Embryonic facial prominence (tissue), 1 donor: ENCODE results near the gene QARS1.

Experiments
- DNase-seq: peaks from one replicate; pipeline ENCODE4 v3.0.0-alpha.2; 2016; ENCODE audit errors: extremely low spot score

QARS1 gene

DNA sequence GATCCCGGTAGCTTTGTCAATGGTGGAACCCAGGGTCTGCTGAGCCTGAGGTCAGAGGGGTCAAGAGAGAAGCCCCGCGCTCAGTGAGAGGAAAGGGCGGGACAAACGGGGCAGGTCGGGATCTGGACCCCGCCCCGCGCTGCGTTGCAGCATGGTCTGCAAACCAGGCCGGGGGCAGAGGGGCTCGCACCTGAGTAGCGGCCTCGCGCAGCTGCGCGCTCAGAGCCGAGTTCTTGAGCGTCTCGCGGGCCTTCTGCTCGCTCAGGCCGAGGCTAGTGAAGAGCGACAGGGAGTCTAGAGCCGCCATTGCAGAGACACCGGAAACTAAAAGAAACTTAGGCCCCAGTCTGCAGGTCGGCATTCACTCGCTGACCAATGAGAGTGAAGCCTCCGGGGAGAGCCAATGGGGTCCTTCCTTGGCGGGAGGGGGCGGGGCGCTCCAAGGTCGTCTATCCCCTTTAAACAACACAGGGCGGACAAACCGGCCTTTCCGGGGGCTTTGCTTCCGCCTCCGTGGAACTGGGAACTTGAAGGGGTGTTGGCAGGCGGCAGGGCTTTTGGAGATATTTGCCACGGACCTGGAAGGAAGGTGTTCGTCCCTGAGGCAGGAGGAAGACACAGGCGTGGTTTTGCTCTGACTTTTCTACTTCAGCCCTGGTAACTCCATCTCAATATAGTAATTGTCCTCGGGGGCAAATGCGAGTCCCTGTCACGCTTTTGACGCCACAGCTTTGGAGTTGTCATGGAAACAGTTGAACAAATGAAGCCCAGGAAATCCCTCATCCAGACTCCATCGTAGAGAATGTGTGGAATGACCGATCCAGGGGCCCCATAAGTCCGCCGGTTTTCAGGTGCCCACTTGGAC is at the start of gene QARS1:
Gene QARS1, minus strand, starts transcription at position 331 of the 865 bp plus-strand sequence. Its CDS starts 24 bp downstream, at position 307.
- peak; percentile 90 for DNase-seq

DNA sequence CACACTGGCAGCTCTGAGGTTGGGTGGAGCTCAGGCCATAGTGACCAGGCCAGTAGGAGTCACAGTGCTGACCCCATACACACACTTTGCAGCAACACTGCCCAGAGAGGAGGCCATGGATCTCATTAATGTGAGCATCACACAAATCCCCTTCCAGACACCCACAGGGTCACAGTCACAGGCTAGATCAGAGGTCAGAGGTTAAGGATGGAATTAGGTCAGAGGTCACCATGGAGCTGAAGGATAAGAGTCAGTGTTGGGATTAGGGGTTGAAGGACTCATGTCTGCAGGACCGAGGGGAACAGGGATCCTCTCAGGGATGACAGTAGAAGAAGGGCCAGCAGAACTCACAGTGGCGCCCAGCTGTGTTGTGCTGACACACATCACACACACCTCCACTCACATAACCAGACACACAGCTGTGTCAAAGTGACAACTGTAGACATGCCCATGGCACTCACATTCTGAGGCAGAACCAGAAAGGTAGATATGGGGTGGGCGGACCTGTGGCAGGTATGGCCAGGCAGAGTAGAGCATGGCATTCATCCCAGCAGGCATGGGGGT is 48.9 kb upstream of the QARS1 start:
- no peak for DNase-seq

DNA sequence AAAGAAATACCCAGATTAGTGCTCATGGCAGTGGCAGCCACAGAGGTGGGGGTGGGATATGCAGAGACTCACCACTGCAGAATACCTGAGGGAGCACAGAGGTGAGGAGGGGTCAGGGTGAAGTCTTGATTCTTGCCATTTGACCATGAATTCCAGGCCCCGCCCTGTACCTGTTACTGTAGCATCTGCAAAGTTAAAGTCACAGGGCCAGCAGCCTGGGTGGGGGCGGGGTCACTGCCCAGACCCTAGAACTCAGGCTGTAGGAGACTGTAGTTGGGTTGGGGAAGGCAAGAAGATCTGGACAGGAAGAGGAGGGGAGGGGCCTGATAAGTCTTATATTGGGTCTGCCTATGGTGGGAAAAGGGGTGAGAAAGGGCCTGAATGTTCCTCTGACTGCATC is 47.1 kb upstream of the QARS1 start:
- DNase-seq, result no peak

DNA sequence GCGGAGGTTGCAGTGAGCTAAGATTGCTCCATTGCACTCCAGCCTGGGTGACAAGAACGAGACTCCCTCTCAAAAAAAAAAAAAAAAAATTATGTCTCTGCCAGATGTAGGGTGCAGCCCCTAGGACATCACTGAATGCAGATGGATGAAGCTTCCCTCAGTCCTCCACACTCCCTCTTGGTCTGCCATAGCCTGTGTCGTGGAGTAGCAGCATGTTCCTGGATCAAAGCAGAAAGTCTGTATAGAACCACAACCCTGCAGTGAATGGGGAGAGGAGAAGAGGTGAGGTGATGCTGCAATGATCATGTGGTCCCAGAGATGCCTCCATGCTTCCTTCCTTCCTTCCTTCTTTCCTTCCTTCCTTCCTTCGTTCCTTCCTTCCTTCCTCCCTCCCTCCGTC is 43.6 kb upstream of the QARS1 start:
- DNase-seq, result no peak

DNA sequence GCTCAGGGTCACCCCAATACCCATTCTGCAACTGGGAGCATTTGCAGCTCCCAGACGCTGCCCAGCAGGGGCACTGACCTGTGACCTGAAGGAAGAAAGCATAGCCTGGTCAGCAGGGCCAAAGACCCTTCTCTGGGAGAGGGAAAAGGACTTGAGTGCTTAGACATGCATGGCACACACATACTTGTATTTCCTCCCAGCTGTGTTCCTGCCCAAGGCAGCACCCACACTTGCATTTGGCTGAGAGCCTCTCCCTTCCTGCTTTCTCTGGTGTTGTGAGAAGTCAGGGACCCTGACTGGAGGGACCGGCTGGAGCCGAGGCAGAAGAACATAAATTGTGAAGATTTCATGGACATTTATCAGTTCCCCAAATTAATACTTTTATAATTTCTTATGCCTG is 35.5 kb upstream of the QARS1 start:
- no peak for DNase-seq

DNA sequence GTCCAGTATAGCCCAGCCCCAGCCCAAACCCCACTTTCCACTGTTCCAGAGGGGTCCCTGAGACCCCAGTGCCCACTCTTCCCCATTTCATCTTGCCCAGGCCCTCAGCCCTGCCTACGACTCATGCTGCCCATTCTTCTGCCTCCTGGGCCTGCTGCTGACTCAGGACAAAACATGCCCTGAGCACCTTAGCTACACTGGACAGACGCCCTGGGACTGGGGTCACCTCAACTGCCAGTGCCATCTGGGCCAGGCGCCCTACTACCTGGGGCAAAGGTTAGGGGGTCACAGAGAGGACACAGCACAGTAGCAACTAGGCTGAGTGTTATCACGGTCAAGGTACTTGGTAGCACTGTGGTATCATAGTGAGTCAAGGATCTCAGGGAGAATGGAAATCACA is 30.9 kb upstream of the QARS1 start:
- DNase-seq, result no peak

DNA sequence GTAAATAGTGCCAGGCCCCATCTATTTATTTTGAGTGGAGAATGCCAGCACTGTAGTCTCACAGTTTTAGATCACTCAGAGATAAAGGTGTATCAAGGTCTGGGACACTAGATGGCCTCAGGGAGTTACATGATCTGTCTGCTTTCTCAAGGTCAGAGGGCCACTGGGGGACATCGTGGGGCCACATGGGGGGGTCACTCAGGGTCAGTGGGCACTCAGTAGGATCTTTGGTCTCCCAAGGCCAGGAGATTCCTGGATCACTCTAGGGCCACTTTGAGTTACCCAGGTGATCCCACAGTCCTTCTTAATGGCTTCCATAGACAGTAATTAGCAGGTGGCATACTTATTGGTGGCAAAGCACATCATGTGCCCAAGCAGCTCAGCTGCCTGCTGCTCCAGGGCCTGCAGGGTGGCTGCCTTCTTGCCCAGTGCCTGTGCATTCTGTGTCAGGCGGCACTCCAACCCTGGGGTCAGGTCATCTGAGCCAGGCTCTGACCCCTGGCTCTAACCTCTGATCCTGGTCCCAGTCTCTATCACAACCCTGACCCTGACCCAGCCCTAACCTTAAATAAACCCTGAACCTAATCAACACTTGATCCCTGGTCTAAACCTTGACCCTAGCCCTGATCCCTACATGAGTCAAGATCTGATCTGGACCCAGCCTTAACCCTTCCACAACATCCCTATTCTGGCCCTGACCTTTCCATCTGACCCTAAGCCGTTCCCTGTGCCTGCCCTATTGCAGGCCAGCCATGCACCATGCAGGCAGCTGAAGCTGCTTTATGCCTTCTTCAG is 30.1 kb upstream of the QARS1 start:
- DNase-seq, result no peak

DNA sequence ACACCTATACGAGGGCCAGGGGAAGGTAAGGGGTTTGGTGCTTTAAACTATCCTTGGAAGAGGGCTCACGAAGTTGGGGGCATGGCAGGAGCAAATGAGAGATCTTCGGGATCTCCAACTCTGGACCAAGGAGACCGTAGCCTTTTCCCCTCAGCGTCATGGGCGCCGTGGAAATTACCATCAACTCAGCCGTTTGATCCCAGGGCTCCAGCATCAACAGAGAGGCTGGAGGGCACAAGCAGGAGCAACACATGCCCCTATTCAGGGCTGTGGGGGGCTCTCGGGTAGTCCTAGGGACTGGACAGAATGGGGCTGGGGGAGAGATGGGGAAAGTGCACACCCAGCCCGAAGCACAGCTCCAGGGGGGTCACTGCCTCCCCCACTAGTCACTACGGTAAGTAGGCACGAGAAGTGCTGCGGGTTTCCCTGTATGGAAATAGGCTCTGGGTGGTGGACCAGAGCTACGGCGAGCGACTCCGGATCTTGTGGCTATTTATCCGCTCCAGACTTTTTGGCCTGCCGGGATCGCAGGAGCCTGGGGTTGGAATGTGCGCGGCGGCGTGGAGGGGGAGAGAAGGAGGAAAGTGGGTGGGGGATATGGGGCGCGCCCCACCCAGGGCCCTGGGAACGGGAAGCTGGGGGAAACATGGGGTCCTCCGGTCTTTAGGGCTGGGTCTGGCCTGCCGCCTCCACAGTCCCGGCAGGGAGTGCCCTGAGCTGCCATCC is 28.8 kb upstream of the QARS1 start:
- peak; percentile 79 for DNase-seq

DNA sequence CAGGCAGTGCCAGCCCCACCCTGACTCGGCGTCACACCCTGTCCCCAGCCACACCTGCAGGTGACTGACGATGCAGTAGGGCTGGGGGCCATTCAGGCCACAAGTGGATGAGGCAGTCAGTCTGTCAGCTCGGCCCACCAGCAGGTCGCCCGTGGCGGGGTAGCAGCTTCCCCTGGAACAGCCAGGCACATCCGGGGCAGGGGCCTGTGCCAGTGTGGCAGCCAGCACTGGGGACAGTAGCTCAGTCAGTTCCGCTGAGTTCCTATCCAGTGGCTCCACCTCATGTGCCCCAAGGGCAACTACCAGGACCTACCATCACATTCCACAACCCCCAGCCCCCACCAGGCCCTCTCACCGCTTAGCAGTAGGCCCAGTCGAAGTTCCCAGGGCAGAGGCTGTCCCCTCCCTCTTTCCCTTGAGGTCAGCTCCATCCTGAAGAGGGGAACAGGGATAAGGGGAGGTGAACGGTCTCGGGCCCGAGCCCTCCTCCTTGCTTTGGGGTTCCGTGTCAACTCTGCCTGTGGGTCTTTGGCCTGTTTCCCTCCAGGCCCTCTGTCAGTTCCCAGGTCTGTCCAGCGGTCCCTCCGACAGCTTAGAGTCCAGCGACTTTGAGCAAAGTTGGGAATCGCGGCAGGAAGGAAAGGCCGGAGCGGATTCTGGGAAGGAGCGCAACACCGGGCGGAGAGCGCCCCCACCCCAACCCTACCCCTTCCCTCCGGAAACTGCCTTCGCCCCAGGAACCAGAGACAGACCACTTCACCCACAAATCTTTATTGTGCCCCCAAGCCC is 28.1 kb upstream of the QARS1 start, which contains the start of gene LAMB2:
Gene LAMB2, minus strand, starts transcription at position 614 of the 789 bp plus-strand sequence. Its CDS starts 183 bp downstream, at position 431.
- DNase-seq, result no peak

DNA sequence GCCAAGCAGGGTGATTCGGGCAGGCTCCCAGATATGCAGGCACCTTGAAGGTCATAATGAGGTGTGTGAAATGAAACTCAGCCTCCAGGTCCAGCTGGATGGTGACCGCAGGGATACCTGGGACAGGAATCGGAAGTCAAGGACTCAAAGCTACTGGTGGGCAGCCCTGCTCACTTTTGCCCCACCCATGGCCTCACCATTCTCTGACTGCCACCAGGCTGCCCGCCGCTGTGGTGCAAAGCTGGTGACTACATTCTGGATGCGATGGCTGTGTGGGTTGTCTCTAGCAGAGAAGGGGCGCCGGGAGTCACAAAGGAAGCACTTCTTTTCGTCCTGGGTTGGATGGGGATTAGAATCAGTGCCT is 27.5 kb upstream of the QARS1 start:
- DNase-seq, result no peak

DNA sequence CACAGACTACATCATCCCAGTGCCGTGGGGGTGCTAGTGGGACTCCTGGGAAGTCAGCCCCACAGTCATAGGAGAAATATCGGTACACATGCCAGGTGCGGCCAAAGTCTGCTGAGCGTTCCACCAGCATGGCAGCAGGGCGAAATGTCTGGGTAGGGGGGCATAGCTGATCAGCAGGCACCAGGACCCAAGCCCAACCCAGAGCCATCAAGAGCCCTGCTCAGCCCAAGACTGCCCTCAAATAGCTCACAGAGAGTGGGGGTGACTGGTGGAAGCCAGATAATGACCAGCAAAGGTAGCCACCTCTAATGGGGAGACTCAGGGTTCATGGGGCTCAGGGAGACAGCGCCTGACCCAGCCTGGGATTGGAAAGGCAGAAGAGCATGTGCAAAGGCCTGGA is 27.0 kb upstream of the QARS1 start:
- no peak for DNase-seq

DNA sequence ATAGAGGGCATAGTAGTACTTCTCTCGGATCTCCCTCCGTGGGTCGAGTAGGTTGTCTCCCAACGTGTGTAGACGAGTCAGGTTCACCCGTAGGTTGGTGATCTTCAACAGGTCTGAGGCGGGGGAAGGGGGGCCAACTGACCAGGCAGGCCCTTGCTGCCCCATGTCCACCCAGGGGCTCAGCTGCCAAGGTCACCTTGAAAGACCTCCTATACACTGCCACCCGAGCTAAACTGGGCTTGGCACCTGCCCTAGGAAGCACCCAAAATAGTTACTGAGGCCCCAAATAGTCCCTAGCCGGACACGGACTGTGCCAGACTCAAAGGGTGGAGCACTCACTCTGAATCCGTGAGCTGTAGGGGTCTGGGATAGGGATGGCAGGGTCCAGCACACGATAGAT is 26.5 kb upstream of the QARS1 start:
- no peak for DNase-seq

DNA sequence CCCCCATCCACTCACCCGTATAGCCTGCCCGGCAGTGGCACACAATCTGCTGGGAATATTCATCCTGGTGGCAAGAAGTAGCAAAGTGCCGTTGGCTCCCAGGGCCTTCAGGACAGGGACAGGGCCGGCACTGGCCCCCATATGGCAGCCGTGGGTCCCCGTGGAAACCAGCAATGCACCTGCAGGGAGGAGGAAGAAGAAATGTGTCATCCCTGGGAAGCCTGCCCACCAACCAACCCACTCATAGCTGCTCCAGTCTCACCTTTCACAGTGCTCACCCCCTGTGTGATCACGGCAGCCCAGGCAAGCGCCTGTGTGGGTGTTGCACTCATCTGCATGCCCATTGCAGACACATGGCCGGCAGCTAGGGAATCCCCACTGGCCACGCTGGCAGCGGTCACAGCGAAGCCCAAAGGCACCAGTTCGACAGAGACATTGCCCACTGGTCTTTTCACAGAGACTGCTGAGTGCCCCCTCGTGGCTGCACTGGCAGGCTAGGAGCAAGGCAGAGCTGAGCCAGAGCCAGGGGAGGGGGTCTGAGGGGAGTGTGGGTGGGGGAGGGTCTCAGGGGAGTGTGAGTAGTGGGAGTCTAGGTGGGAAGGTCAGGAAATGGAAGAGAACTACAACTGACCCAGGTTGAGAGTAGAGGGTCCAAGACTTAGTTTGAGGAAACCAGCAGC is 20.6 kb upstream of the QARS1 start:
- no peak for DNase-seq

DNA sequence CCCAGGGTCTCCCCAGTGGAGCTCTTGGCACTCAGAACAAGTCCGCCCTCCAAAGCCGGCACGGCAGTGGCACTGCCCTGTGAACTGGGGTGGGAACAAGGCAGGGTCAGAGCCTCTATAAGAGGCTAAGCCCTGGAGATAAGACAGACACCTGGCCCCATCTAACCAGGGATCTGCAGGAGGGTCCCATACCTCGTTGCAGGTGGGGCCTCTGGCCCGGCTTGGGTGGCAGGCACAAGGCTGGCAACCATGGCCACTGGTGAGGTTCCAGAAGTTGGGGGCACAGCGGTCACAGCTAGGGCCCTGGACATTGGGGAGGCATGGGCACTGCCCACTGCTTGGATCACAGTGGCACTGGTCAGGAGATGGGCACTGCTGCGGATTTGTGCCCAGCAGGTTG is 19.6 kb upstream of the QARS1 start:
- DNase-seq, result no peak

DNA sequence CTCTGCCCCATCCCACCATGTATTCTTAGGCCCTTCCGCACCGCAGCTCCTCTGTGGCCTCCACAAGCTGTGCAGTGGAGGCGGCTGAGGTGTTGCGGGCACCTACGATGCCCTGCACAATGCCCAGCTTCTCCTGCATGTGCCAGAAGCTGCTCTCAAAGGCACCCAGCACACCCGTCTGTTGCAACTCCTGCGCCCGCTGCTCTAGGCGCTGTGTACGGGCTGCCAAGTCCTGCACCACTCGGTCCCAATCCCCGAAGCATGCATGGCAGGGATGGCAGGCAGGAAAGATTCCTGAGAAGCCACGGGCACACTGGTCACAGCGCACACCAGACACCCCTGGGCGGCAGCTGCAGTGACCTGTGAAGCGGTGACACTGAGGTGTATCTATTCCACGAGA is 19.1 kb upstream of the QARS1 start:
- no peak for DNase-seq

DNA sequence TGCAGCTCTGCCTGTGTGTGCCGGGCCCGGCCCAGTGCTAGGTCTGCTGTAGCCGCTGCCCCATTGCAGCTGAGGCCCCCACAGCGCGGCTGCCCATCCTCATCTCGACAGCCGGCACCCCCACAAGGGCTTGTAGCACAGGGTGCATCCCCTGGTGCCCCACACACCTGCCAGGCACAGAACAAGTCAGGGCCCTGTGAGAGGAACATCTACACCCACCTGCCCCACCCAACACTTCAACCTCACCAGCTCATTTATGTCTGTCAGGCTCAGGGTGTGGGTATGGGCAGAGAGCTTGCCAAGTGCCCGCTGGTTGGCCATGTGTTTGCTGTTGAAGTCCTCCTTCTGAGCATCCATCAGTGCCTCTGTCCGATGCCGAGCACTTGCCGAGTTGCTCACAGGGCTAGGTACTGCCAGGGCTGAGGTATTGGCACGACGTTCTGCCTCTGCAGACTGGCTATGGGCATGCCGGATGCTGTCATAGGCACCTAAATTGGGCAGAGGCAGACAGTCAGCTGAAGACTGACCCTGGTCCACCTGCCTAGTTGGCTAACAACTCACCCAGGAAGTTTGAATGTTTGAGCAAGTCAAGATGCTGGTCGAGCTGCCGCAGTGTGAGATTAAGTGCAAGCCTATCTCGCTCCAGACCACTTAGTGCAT is 18.5 kb upstream of the QARS1 start:
- no peak for DNase-seq

DNA sequence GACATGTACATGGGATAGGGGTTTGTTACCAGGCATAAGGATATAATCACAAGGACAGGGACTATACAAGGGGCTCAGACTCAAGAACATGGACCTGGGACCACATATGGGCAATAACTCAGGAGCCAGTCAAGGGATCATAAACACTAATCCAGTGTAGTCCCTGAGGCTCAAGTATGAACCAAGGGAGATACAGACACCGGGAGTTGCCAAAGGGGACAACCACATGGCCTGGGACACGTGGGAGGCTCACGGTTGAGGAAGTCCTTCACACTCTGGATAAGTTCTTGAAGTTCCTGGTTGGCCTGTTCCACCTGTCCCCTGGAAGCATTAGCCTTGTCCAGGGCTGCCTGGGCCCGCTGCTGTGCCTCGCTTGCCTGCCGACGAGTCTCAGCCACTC is 17.9 kb upstream of the QARS1 start:
- no peak for DNase-seq

DNA sequence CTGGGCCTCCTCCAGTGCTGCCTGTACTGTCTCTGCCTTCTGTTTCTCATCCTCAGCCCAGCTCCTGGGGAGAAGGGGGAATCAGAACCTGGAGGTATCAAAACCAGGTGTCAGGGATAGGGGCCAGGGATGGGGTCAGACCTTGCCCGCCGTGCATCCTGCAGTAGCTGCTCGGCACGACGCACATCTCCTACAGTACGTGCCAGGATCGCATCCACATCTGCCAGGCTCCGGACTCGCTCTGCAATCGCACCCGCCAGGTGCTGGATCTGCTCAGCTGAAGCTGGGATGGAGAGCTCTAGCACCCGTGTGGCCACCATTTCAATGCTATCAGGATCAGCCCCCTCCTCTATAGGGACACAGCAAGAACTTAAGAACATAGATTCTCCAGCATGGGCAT is 17.5 kb upstream of the QARS1 start:
- DNase-seq, result no peak

DNA sequence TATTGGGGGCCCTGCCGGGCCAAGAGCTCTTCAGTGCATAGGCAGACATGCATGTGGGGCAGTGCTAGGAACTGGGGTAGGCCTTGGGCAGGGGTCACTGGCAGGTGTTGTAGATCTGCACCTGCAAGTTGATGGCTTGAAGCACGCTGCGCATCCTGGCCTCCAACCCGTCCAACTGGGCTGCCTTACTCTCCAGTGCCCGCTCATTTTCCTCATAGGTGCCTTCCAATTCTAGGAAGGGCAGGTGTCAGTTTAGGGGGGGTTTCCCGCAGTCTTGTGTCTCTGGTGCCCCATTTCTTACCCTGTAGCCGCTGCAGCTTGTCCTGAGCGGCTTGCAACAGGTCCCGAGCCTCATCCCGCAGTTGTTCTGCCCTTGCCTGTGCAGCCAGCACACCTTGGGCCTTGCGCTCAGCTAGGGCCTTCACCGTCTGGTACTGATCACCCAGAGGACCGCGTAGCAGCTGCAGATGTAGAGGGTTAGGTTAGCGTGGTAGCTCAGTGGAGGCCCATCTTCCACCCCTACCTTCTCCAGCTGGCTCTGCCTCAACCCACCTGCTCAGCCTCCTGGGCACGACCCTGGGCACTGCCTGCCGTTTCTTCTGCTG is 16.7 kb upstream of the QARS1 start:
- no peak for DNase-seq
